Mammary epithelial cell (primary cell): ENCODE results near the gene CRB2.

Source experiments
- EZH2 ChIP-seq: IDR thresholded peaks from 2 replicates; pipeline ENCODE4 v1.6.1; 2012; ENCODE audit warnings: low read length, inconsistent platforms, borderline replicate concordance
- TF ChIP-seq, protein P1 (sequence below), 2 donors: IDR thresholded peaks in 1 of 2; conservative IDR thresholded peaks in 1 of 2; 2 replicates each; pipeline ENCODE4 v1.5.1; 2011 to 2012; ENCODE audit warnings: inconsistent platforms in 2 of 2, low read length in 2 of 2, mild to moderate bottlenecking in 2 of 2, control low read depth in 1 of 2, low read depth in 1 of 2; ENCODE audit not compliant: insufficient read depth in 1 of 2; ENCODE audit errors: extremely low read depth in 1 of 2

- TF ChIP-seq, protein P1, sequence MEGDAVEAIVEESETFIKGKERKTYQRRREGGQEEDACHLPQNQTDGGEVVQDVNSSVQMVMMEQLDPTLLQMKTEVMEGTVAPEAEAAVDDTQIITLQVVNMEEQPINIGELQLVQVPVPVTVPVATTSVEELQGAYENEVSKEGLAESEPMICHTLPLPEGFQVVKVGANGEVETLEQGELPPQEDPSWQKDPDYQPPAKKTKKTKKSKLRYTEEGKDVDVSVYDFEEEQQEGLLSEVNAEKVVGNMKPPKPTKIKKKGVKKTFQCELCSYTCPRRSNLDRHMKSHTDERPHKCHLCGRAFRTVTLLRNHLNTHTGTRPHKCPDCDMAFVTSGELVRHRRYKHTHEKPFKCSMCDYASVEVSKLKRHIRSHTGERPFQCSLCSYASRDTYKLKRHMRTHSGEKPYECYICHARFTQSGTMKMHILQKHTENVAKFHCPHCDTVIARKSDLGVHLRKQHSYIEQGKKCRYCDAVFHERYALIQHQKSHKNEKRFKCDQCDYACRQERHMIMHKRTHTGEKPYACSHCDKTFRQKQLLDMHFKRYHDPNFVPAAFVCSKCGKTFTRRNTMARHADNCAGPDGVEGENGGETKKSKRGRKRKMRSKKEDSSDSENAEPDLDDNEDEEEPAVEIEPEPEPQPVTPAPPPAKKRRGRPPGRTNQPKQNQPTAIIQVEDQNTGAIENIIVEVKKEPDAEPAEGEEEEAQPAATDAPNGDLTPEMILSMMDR (conservative IDR thresholded peaks at IDR 0.05 in 1 of 2, IDR thresholded peaks at IDR 0.05 in 1 of 2; ENCODE audit: extremely low read depth in 1 of 2, insufficient read depth in 1 of 2, low read depth in 1 of 2, low read length in 2 of 2), result no peak
- TF ChIP-seq EZH2, result no peak
These were observed 35.2 kb downstream of the CRB2 start for GRCh38 chr9:123391233-123391632.
